H9 (cell line): Measurements from ENCODE around the gene IQCM. TPM values are rescaled to one million over a fixed set of nuclear protein-coding genes. Genes with fewer than 3 reads are reported as not detected.

ENCODE experiments used
- DNase-seq: peaks from one replicate; pipeline ENCODE4 v3.0.0-alpha.2; 2017
- H2AFZ ChIP-seq: one replicate; pipeline ENCODE4 v1.6.1; 2013; ENCODE audit warnings: mild to moderate bottlenecking, low read length, control low read depth, moderate library complexity
- H2AK5ac ChIP-seq: 2 replicates; pipeline ENCODE4 v1.6.1; 2013; ENCODE audit warnings: low read length, control low read depth, mixed read lengths; ENCODE audit not compliant: insufficient read length
- H2BK120ac ChIP-seq: one replicate; pipeline ENCODE4 v1.6.1; 2013; ENCODE audit warnings: low read depth, mild to moderate bottlenecking, low read length, control low read depth, inconsistent platforms; ENCODE audit not compliant: poor library complexity, severe bottlenecking
- H2BK12ac ChIP-seq: 2 replicates; pipeline ENCODE4 v1.6.1; 2013; ENCODE audit warnings: low read length, control low read depth, mixed read lengths, low read depth; ENCODE audit not compliant: insufficient read length
- H2BK15ac ChIP-seq: 2 replicates; pipeline ENCODE4 v1.6.1; 2013; ENCODE audit warnings: low read depth, low read length, control low read depth
- H2BK20ac ChIP-seq: one replicate; pipeline ENCODE4 v1.6.1; 2013; ENCODE audit warnings: low read depth, mild to moderate bottlenecking, low read length, control low read depth, inconsistent platforms; ENCODE audit not compliant: poor library complexity, severe bottlenecking
- H2BK5ac ChIP-seq: 2 replicates; pipeline ENCODE4 v1.6.1; 2013; ENCODE audit warnings: low read length, control low read depth, mixed read lengths; ENCODE audit not compliant: insufficient read length
- H3K14ac ChIP-seq: 2 replicates; pipeline ENCODE4 v1.6.1; 2013; ENCODE audit warnings: low read length, control low read depth; ENCODE audit not compliant: insufficient read depth
- H3K18ac ChIP-seq: 2 replicates; pipeline ENCODE4 v1.6.1; 2013; ENCODE audit warnings: low read depth, mild to moderate bottlenecking, mixed read lengths, low read length, control low read depth; ENCODE audit not compliant: insufficient read length
- H3K23ac ChIP-seq: 2 replicates; pipeline ENCODE4 v1.6.1; 2013; ENCODE audit warnings: low read length, control low read depth, mixed read lengths, low read depth; ENCODE audit not compliant: insufficient read length
- H3K23me2 ChIP-seq: 2 replicates; pipeline ENCODE4 v1.6.1; 2013; ENCODE audit warnings: low read depth, mild to moderate bottlenecking, mixed read lengths, low read length, control low read depth; ENCODE audit not compliant: insufficient read length, poor library complexity, severe bottlenecking
- H3K27ac ChIP-seq: 2 replicates; pipeline ENCODE4 v1.5.1; 2013; ENCODE audit warnings: low read length, control low read depth, mixed read lengths, low read depth; ENCODE audit not compliant: insufficient read length
- H3K27me3 ChIP-seq: 2 replicates; pipeline ENCODE4 v1.6.1; 2013; ENCODE audit warnings: low read length, control low read depth, inconsistent platforms; ENCODE audit not compliant: insufficient read depth
- H3K4ac ChIP-seq: 2 replicates; pipeline ENCODE4 v1.6.1; 2013; ENCODE audit warnings: low read depth, mild to moderate bottlenecking, control low read depth, inconsistent platforms, low read length, moderate library complexity
- H3K4me1 ChIP-seq: 2 replicates; pipeline ENCODE4 v1.6.1; 2013; ENCODE audit warnings: low read length, control low read depth, inconsistent platforms; ENCODE audit not compliant: insufficient read depth
- H3K4me2 ChIP-seq: 2 replicates; pipeline ENCODE4 v1.6.1; 2013; ENCODE audit warnings: low read length, control low read depth, mixed read lengths; ENCODE audit not compliant: insufficient read length, insufficient read depth
- H3K56ac ChIP-seq: 2 replicates; pipeline ENCODE4 v1.6.1; 2013; ENCODE audit warnings: low read depth, mild to moderate bottlenecking, mixed read lengths, low read length, control low read depth; ENCODE audit not compliant: insufficient read length
- H3K79me1 ChIP-seq: 2 replicates; pipeline ENCODE4 v1.6.1; 2013; ENCODE audit warnings: low read depth, mild to moderate bottlenecking, moderate library complexity, low read length, control low read depth, inconsistent platforms; ENCODE audit not compliant: insufficient read depth, poor library complexity, severe bottlenecking
- H3K79me2 ChIP-seq: 2 replicates; pipeline ENCODE4 v1.6.1; 2013; ENCODE audit warnings: low read length, control low read depth, inconsistent platforms; ENCODE audit not compliant: insufficient read depth
- H3K9ac ChIP-seq: 2 replicates; pipeline ENCODE4 v1.6.1; 2013; ENCODE audit warnings: low read length, control low read depth, mixed read lengths; ENCODE audit not compliant: insufficient read length; ENCODE audit errors: extremely low read depth
- H3K9me3 ChIP-seq: one replicate; pipeline ENCODE4 v1.6.1; 2013; ENCODE audit warnings: low read depth, low read length, inconsistent platforms; ENCODE audit not compliant: control insufficient read depth
- H3T11ph ChIP-seq: one replicate; pipeline ENCODE4 v1.6.1; 2013; ENCODE audit warnings: mild to moderate bottlenecking, low read length, control low read depth, inconsistent platforms
- H4K20me1 ChIP-seq: one replicate; pipeline ENCODE4 v1.6.1; 2013; ENCODE audit not compliant: control insufficient read depth, insufficient read length, insufficient read depth
- H4K5ac ChIP-seq: 2 replicates; pipeline ENCODE4 v1.6.1; 2013; ENCODE audit warnings: low read depth, mild to moderate bottlenecking, mixed read lengths, low read length, control low read depth; ENCODE audit not compliant: insufficient read length
- H4K8ac ChIP-seq: replicated peaks from 2 replicates; pipeline ENCODE4 v1.6.1; 2013; ENCODE audit warnings: low read length, control low read depth, mixed read lengths, low read depth; ENCODE audit not compliant: insufficient read length
- H4K91ac ChIP-seq: 2 replicates; pipeline ENCODE4 v1.6.1; 2013; ENCODE audit warnings: low read depth, mild to moderate bottlenecking, moderate library complexity, mixed read lengths, low read length, control low read depth; ENCODE audit not compliant: insufficient read length
- H3K27ac Mint-ChIP-seq, 3 experiments: 2 replicates in 2 of 3; 3 replicates in 1 of 3; pipeline ENCODE4 v1.8.0; 2020 to 2021; ENCODE audit warnings: mixed read lengths in 3 of 3, mild to moderate bottlenecking in 1 of 3, moderate library complexity in 1 of 3
- H3K27me3 Mint-ChIP-seq: 2 replicates; pipeline ENCODE4 v1.8.0; 2021; ENCODE audit warnings: low read depth, mild to moderate bottlenecking, moderate library complexity, mixed read lengths
- H3K36me3 Mint-ChIP-seq, 3 experiments: 2 replicates in 2 of 3; 3 replicates in 1 of 3; pipeline ENCODE4 v1.8.0; 2020 to 2021; ENCODE audit warnings: low read depth in 3 of 3, mixed read lengths in 3 of 3; ENCODE audit not compliant: insufficient read depth in 1 of 3
- H3K4me1 Mint-ChIP-seq, 2 experiments: 2 replicates each; pipeline ENCODE4 v1.8.0; 2020; ENCODE audit warnings: mixed read lengths in 2 of 2
- H3K4me3 Mint-ChIP-seq, 2 experiments: 2 replicates in 1 of 2; 3 replicates in 1 of 2; pipeline ENCODE4 v1.8.0; 2020 to 2021; ENCODE audit warnings: mild to moderate bottlenecking in 2 of 2, mixed read lengths in 2 of 2, moderate library complexity in 1 of 2
- H3K9me3 Mint-ChIP-seq, 2 experiments: 2 replicates in 1 of 2; 3 replicates in 1 of 2; pipeline ENCODE4 v1.8.0; 2020; ENCODE audit warnings: mild to moderate bottlenecking in 2 of 2, mixed read lengths in 2 of 2, moderate library complexity in 1 of 2
- CTCF ChIP-seq: fragments of 200-600 bp; sonication (generic); conservative IDR thresholded peaks from 3 replicates; pipeline ENCODE4 v1.8.0; 2021; ENCODE audit warnings: antibody characterized with exemption, mild to moderate bottlenecking
- WGBS: extraction: QIAGEN DNeasy Blood & Tissue Kit; methylation state at CpG from one replicate; pipeline ENCODE4 v1.1.7; 2013; ENCODE audit warnings: missing lambda C conversion rate, low lambda C conversion rate, mixed read lengths; ENCODE audit not compliant: insufficient read length; ENCODE audit errors: extremely low coverage; 5-methylcytosine and 5-hydroxymethylcytosine counted together
- total RNA-seq: library from RNA; stranded (reverse); gene quantifications from 2 replicates; pipeline ENCODE4 v1.2.1, GENCODE V29; 2021

Gene IQCM
- total RNA-seq, 1 experiment from 2014 or later: 0.15 TPM

GRCh38 chr4:149830823-149831222 is 15.2 kb upstream of the IQCM start:
- Mint-ChIP-seq H3K9me3 (no peaks in the 10 kb centered on the region), H3K4me3 (no peak overlapping the region), H3K27ac (no peak overlapping the region), H3K4me1 (peaks cover 5 to 7% of the 10 kb centered on the region in 2 experiments; a peak in 2 of 4 replicates), H3K27me3 (no peaks in the 10 kb centered on the region), H3K36me3 (peaks cover 0 to 2% (median 0%) of the 10 kb centered on the region in 3 experiments; a peak in 1 of 7 replicates)
- Histone ChIP-seq H2BK15ac (no peak overlapping the region), H3K18ac (no peak overlapping the region), H2BK20ac (no peak overlapping the region), H3K4me2 (no peak overlapping the region), H3K9me3 (no peaks in the 10 kb centered on the region), H3K4ac (no peak overlapping the region), H4K8ac (no peak overlapping the region), H3K23me2 (no peaks in the 10 kb centered on the region), H3K56ac (no peak overlapping the region), H2BK5ac (no peak overlapping the region), H2AK5ac (no peak overlapping the region), H3K9ac (no peak overlapping the region), H3T11ph (no peak overlapping the region), H2BK120ac (no peak overlapping the region), H4K91ac (no peak overlapping the region), H3K27me3 (no peaks in the 10 kb centered on the region), H4K20me1 (no peaks in the 10 kb centered on the region), H2BK12ac (no peak overlapping the region), H3K79me2 (no peaks in the 10 kb centered on the region), H3K27ac (no peak overlapping the region), H3K4me1 (no peaks in the 10 kb centered on the region), H3K23ac (no peak overlapping the region), H3K14ac (no peak overlapping the region), H2AFZ (no peak overlapping the region), H3K79me1 (no peaks in the 10 kb centered on the region), H4K5ac (no peak overlapping the region)
- DNase-seq: no peak
- no peak for TF ChIP-seq CTCF
- WGBS: no CpG with 5 or more reads among the region's 3 CpGs
